Prostate gland (tissue), 2 donors: ENCODE results near the gene ZEB2.

Experiments used
- CTCF ChIP-seq, 4 experiments: fragments of 200-600 bp in 2 of 4; fragments of 450-650 bp in 2 of 4; sonication (generic) in 2 of 4; IDR thresholded peaks; 1 replicate in 3 of 4; 2 replicates in 1 of 4; pipeline ENCODE4 v1.5.1; 2016 to 2019; ENCODE audit warnings: antibody characterized with exemption in 4 of 4, mild to moderate bottlenecking in 2 of 4, moderate library complexity in 2 of 4
- POLR2AphosphoS5 ChIP-seq: sonication (generic); formaldehyde crosslinking; IDR thresholded peaks from one replicate; pipeline ENCODE4 v1.6.1; 2017; ENCODE audit warnings: antibody characterized with exemption

GRCh38 chr2:144566448-144566847 lies 46.5 kb upstream of the ZEB2 start:
- TF ChIP-seq POLR2AphosphoS5 (no peak), CTCF (IDR thresholded peaks at IDR 0.05) (no peak)
